HG02852 (cell line): ENCODE results near the gene POU5F2.

Experiments
- ATAC-seq: cut with Tn5 transposase; IDR thresholded peaks from one replicate; pipeline ENCODE4 v1.9.1; 2021; ENCODE audit warnings: mild to moderate bottlenecking, moderate library complexity; ENCODE audit not compliant: unreplicated experiment

POU5F2 gene

GRCh38 chr5:93741136-93741811 lies at the start of gene POU5F2:
POU5F2 (minus strand) TSS chr5:93741600; CDS start chr5:93741563, 37 bp downstream.
- no peak for ATAC-seq

GRCh38 chr5:93790401-93790800 lies 49.0 kb upstream of the POU5F2 start:
- no peak for ATAC-seq

GRCh38 chr5:93789173-93790067 lies 48.0 kb upstream of the POU5F2 start:
- no peak for ATAC-seq

- ATAC-seq = no peak
These were observed 46.2 kb upstream of the POU5F2 start for GRCh38 chr5:93787598-93787997.

GRCh38 chr5:93785475-93785874 lies 44.1 kb upstream of the POU5F2 start:
- no peak for ATAC-seq

GRCh38 chr5:93782978-93783377 lies 41.6 kb upstream of the POU5F2 start:
- no peak for ATAC-seq

GRCh38 chr5:93777620-93778019 lies 36.2 kb upstream of the POU5F2 start:
- ATAC-seq = no peak

GRCh38 chr5:93756372-93756771 lies 15.0 kb upstream of the POU5F2 start:
- no peak for ATAC-seq

GRCh38 chr5:93755716-93756115 lies 14.3 kb upstream of the POU5F2 start:
- no peak for ATAC-seq

GRCh38 chr5:93748875-93749397 lies 7.5 kb upstream of the POU5F2 start:
- no peak for ATAC-seq

GRCh38 chr5:93746406-93747056 lies 5.1 kb upstream of the POU5F2 start:
- no peak for ATAC-seq

GRCh38 chr5:93736284-93736683 lies 5.1 kb downstream of the POU5F2 start:
- no peak for ATAC-seq

- ATAC-seq = no peak
These were observed 6.0 kb downstream of the POU5F2 start for GRCh38 chr5:93735378-93735777.

- ATAC-seq = no peak
These were observed 9.4 kb downstream of the POU5F2 start for GRCh38 chr5:93731987-93732386.

- no peak for ATAC-seq
These were observed 14.8 kb downstream of the POU5F2 start for GRCh38 chr5:93726595-93726994.

GRCh38 chr5:93724791-93725190 lies 16.6 kb downstream of the POU5F2 start:
- no peak for ATAC-seq

GRCh38 chr5:93723681-93724080 lies 17.7 kb downstream of the POU5F2 start:
- no peak for ATAC-seq

GRCh38 chr5:93723005-93723404 lies 18.4 kb downstream of the POU5F2 start:
- ATAC-seq = no peak

- no peak for ATAC-seq
These were observed 18.8 kb downstream of the POU5F2 start for GRCh38 chr5:93722588-93722987.

GRCh38 chr5:93721511-93721910 lies 19.9 kb downstream of the POU5F2 start:
- no peak for ATAC-seq

- peak; percentile 72 for ATAC-seq
These were observed 20.3 kb downstream of the POU5F2 start for GRCh38 chr5:93721071-93721470.
